PC-9 (cell line): ENCODE data around the gene CADM2. TPM values are rescaled to one million over a fixed set of nuclear protein-coding genes. Genes with fewer than 3 reads are reported as not detected.

Experiments used
- BruUV-seq: library from RNA; stranded (reverse); fragments of 400-500 nt; replicated peaks from 2 replicates; lab custom pipeline; 2021; lab: Mats Ljungman, UMichigan
- CTCF ChIA-PET: fragments of 300-600 bp; sonication (Branson Sonifier 250); formaldehyde crosslinking; loops from one replicate; lab custom pipeline; 2022; ENCODE audit warnings: antibody characterized with exemption; lab: Charles Lee
- POLR2A ChIA-PET: fragments of 300-600 bp; sonication (Branson Sonifier 250); formaldehyde crosslinking; loops from one replicate; lab custom pipeline; 2022; ENCODE audit warnings: antibody characterized with exemption; ENCODE audit not compliant: unreplicated experiment; lab: Charles Lee
- DNase-seq, 2 experiments: peaks; one replicate each; pipeline versions ENCODE4 v3.0.0 to v3.0.0-alpha.2; 2015 to 2022; ENCODE audit warnings: mixed read lengths in 1 of 2
- H2AFZ ChIP-seq: fragments of 200-600 bp; sonication (generic); 2 replicates; pipeline ENCODE4 v1.8.1; 2017; ENCODE audit warnings: antibody characterized with exemption
- H3F3A ChIP-seq: fragments of 200-600 bp; sonication (generic); 2 replicates; pipeline ENCODE4 v1.8.1; 2017; ENCODE audit warnings: antibody characterized with exemption, mild to moderate bottlenecking, low read depth; ENCODE audit not compliant: insufficient read depth
- H3K27ac ChIP-seq: fragments of 200-600 bp; sonication (generic); 2 replicates; pipeline ENCODE4 v1.6.1; 2016; ENCODE audit warnings: mixed run types
- H3K27me3 ChIP-seq: fragments of 200-600 bp; sonication (generic); 2 replicates; pipeline ENCODE4 v1.6.1; 2016; ENCODE audit warnings: low read depth, mixed run types; ENCODE audit not compliant: insufficient read depth
- H3K36me3 ChIP-seq: fragments of 200-600 bp; sonication (generic); 2 replicates; pipeline ENCODE4 v1.6.1; 2016; ENCODE audit warnings: low read depth, mixed run types
- H3K4me1 ChIP-seq: fragments of 200-600 bp; sonication (generic); replicated peaks from 2 replicates; pipeline ENCODE4 v1.6.1; 2016; ENCODE audit warnings: mixed run types; ENCODE audit not compliant: insufficient read depth
- H3K4me2 ChIP-seq: fragments of 200-600 bp; sonication (generic); 2 replicates; pipeline ENCODE4 v1.6.1; 2017; ENCODE audit warnings: mixed run types
- H3K4me3 ChIP-seq: fragments of 200-600 bp; sonication (generic); 2 replicates; pipeline ENCODE4 v1.6.1; 2016; ENCODE audit warnings: mixed run types
- H3K79me2 ChIP-seq: fragments of 200-600 bp; sonication (generic); 2 replicates; pipeline ENCODE4 v1.6.1; 2017; ENCODE audit warnings: low read depth, mixed run types
- H3K9me2 ChIP-seq: fragments of 200-600 bp; sonication (generic); 2 replicates; pipeline ENCODE4 v1.8.1; 2017; ENCODE audit warnings: mild to moderate bottlenecking; ENCODE audit not compliant: insufficient read depth
- H3K9me3 ChIP-seq: fragments of 200-600 bp; sonication (generic); 2 replicates; pipeline ENCODE4 v1.8.1; 2016; ENCODE audit warnings: low read depth; ENCODE audit not compliant: insufficient read depth
- H4K20me1 ChIP-seq: fragments of 200-600 bp; sonication (generic); 2 replicates; pipeline ENCODE4 v1.8.1; 2017; ENCODE audit not compliant: insufficient read depth
- EZH2 ChIP-seq: fragments of 200-600 bp; sonication (generic); IDR thresholded peaks from 2 replicates; pipeline ENCODE4 v1.8.0; 2017; ENCODE audit warnings: antibody characterized with exemption, low read depth
- intact Hi-C: fragments of 100-400 bp; cut with micrococcal nuclease; formaldehyde crosslinking; loops from one replicate; pipeline ENCODE4 v1.10.0; 2022; ENCODE audit not compliant: unreplicated experiment
- total RNA-seq: library from RNA; stranded (reverse); gene quantifications from 2 replicates; pipeline ENCODE4 v1.2.3, GENCODE V29; 2021
- TF ChIP-seq, protein P1 (sequence below): fragments of 200-600 bp; sonication (generic); conservative IDR thresholded peaks from 2 replicates; pipeline ENCODE4 v1.6.1; 2017; ENCODE audit warnings: mixed run types, antibody characterized with exemption, mild to moderate bottlenecking, moderate library complexity

The CADM2 gene
- total RNA-seq, 1 experiment from 2014 or later: 0.59 TPM

DNA sequence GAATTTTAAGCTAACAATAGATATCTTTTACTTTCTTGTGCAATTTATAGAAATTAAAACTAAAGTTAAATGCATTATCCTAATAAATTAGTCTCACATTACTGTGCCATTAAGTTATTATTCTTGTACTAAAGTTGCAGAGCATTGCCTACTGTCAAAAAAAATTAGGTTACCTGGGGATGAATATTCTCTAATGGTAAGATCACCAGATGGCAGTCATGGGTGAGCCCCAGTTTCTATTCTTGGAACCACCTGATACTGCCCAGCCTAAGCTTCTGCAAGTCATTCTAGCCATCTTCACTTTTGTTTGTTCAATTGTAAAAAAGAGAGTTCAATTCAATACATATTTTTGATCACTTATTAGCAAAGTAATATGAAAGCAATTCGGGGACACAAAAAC lies 213.2 kb downstream of the CADM2 start:
- Histone ChIP-seq H3K4me1 (peaks cover 28% of the 10 kb centered on the region), H3K27ac (no peak overlapping the region), H3F3A (peaks cover 19% of the 10 kb centered on the region; the same call in 1 of the 2 replicates), H3K9me2 (no peaks in the 10 kb centered on the region), H3K4me3 (no peak overlapping the region), H3K27me3 (no peaks in the 10 kb centered on the region), H3K36me3 (no peaks in the 10 kb centered on the region), H2AFZ (no peak overlapping the region), H3K9me3 (peaks cover 8% of the 10 kb centered on the region; the same call in 1 of the 2 replicates), H3K79me2 (no peaks in the 10 kb centered on the region), H4K20me1 (no peaks in the 10 kb centered on the region), H3K4me2 (no peak overlapping the region)
- TF ChIP-seq, protein P1, sequence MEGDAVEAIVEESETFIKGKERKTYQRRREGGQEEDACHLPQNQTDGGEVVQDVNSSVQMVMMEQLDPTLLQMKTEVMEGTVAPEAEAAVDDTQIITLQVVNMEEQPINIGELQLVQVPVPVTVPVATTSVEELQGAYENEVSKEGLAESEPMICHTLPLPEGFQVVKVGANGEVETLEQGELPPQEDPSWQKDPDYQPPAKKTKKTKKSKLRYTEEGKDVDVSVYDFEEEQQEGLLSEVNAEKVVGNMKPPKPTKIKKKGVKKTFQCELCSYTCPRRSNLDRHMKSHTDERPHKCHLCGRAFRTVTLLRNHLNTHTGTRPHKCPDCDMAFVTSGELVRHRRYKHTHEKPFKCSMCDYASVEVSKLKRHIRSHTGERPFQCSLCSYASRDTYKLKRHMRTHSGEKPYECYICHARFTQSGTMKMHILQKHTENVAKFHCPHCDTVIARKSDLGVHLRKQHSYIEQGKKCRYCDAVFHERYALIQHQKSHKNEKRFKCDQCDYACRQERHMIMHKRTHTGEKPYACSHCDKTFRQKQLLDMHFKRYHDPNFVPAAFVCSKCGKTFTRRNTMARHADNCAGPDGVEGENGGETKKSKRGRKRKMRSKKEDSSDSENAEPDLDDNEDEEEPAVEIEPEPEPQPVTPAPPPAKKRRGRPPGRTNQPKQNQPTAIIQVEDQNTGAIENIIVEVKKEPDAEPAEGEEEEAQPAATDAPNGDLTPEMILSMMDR: no peak
- TF ChIP-seq EZH2: no peak
- BruUV-seq: no TSS peak
- intact Hi-C loops: no loop called here
- DNase-seq: no peak
- POLR2A ChIA-PET: no interaction called here
- CTCF ChIA-PET: no interaction called here

- no peak for DNase-seq
- no peak overlapping the region for H3K27ac ChIP-seq
- H3K9me3 ChIP-seq: peaks cover 7% of the 10 kb centered on the region; the same call in 1 of the 2 replicates
- H2AFZ ChIP-seq: 0 out of 2 replicates have a peak overlapping the region, but pooled peaks have one; percentile 44
- H3K4me2 ChIP-seq: no peak overlapping the region
- H4K20me1 ChIP-seq: no peaks in the 10 kb centered on the region
- no TSS peak for BruUV-seq
- no peaks in the 10 kb centered on the region for H3K27me3 ChIP-seq
- POLR2A ChIA-PET: no interaction called here
- H3K4me1 ChIP-seq: peaks cover 7% of the 10 kb centered on the region
- intact Hi-C loops: no loop called here
- H3K9me2 ChIP-seq: no peaks in the 10 kb centered on the region
- no peaks in the 10 kb centered on the region for H3K36me3 ChIP-seq
- no peak overlapping the region for H3K4me3 ChIP-seq
- no peaks in the 10 kb centered on the region for H3K79me2 ChIP-seq
- TF ChIP-seq EZH2: no peak
- TF ChIP-seq, protein P1: no peak
- CTCF ChIA-PET: no interaction called here
- H3F3A ChIP-seq: 0 out of 2 replicates have a peak, but pooled peaks cover 2% of the 10 kb centered on the region
These were observed 218.0 kb downstream of the CADM2 start for GRCh38 chr3:85176799-85177198.

- H3K27me3 ChIP-seq: no peaks in the 10 kb centered on the region
- no peaks in the 10 kb centered on the region for H3K79me2 ChIP-seq
- ChIA-PET CTCF (no interaction called here), POLR2A (no interaction called here)
- no peaks in the 10 kb centered on the region for H3K4me1 ChIP-seq
- H3K4me3 ChIP-seq: no peak overlapping the region
- no peaks in the 10 kb centered on the region for H3K36me3 ChIP-seq
- BruUV-seq: no TSS peak
- H3K4me2 ChIP-seq: no peak overlapping the region
- no peaks in the 10 kb centered on the region for H3K9me3 ChIP-seq
- TF ChIP-seq, protein P1: no peak
- TF ChIP-seq EZH2: no peak
- no peak overlapping the region for H2AFZ ChIP-seq
- peaks cover 7% of the 10 kb centered on the region; the same call in 1 of the 2 replicates for H3K9me2 ChIP-seq
- H4K20me1 ChIP-seq: no peaks in the 10 kb centered on the region
- intact Hi-C loops: no loop called here
- no peak for DNase-seq
- H3F3A ChIP-seq: no peaks in the 10 kb centered on the region
- no peak overlapping the region for H3K27ac ChIP-seq
These were observed 224.4 kb downstream of the CADM2 start for GRCh38 chr3:85182975-85183752.
